Amniotic stem cell (primary cell): Measurements from ENCODE around the gene PQBP1.
"Not testable (repeated sequence)": the region's sequence is repeated elsewhere in the genome, so short reads cannot be mapped to it uniquely, and the experiment has no call there.

ENCODE experiments used
- DNase-seq: peaks from one replicate; lab custom pipeline; 2025; lab: John Stamatoyannopoulos, UW

The PQBP1 gene, protein sequence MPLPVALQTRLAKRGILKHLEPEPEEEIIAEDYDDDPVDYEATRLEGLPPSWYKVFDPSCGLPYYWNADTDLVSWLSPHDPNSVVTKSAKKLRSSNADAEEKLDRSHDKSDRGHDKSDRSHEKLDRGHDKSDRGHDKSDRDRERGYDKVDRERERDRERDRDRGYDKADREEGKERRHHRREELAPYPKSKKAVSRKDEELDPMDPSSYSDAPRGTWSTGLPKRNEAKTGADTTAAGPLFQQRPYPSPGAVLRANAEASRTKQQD

DNA sequence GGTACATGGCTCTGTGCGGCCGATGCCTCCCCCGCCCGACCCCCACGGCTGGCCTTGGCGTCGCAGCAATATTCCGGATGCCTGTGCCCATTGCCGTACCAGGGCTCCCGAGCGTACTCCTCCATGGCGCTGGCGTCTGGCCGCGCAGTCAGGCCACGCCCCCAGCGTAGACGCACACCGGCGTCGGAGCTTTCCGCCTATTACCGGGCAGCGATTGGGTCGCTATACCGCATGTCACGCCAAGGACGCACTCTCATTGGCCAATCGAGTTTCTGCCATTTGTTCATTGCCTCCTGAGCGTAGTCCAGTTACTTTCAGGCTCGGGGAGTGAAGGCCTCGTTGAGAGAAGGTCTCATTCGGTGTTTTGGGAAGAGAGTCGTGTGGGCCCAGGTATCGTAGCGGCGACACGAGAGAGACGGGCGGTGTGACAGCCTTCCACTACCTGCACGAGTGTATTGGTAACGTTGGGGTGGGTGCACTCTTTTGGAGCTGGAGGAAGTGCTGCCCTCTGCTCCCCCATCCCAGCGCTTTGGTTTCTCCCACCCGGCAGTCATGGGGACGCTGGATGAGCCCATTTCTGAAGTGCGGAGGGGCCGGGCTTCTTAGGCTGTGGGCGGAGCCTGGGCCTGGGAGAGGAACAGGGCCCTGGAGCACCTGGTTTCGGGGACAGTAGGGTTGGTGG is at the start of gene PQBP1, which contains the start of gene TIMM17B:
Gene PQBP1, plus strand, starts transcription at position 306 of the 682 bp plus-strand sequence. CDS start 580 bp downstream, outside the sequence.
Gene TIMM17B, minus strand, starts transcription at position 144 of the 682 bp plus-strand sequence. Its CDS starts 19 bp downstream, at position 125.
- peak; percentile 91 for DNase-seq

DNA sequence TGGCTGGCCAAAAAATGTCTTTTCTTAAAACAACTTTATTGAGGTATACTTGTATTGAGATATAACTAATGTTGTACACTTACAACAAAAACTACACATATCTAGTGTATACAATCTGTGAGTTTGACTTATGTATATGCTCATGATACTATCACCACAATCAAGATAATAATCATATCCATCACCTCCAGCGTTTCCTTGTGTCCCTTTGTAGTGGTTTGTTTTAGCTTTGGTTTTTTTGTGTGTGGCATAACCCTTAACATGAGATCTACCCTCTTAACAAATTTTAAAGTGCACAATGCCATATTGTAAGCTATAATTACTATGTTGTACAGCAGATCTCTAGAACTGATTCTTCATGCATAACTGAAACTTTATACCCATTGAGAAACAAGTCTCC is 48.9 kb upstream of the PQBP1 start:
- no peak for DNase-seq

DNA sequence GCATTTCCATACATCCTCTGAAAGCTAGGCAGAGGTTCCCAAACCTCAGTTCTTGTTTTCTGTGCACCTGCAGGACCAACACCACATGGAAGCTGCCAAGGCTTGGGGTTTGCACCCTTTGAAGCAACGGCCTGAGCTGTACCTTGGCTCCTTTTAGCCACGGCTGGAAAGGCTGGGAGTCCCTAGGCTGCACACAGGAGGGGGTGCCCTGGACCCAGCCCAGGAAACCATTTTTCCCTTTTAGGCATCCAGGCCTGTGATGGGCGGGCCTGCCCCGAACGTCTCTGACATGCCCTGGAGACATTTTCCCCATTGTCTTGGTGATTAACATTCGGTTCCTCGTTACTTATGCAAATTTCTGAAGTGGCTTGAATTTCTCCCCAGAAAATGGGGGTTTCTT is 44.9 kb upstream of the PQBP1 start:
- no peak for DNase-seq

DNA sequence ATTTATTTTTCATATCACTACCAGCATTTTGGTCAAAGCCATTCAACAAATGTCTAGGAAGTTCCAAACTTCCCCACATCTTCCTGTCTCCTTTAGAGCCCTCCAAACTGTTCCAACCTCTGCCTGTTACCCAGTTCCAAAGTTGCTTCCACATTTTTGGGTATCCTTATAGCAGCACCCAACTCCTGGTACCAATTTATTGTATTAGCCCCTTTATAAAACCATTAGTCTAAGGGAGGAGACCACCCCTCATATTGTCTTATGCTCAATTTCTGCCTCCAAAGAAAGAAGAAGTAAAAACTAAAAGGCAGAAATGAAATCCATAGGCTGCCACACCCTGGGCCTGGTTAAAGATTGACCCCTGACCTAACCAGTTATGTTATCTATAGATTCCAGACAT is 44.2 kb upstream of the PQBP1 start:
- DNase-seq = not testable (repeated sequence)

DNA sequence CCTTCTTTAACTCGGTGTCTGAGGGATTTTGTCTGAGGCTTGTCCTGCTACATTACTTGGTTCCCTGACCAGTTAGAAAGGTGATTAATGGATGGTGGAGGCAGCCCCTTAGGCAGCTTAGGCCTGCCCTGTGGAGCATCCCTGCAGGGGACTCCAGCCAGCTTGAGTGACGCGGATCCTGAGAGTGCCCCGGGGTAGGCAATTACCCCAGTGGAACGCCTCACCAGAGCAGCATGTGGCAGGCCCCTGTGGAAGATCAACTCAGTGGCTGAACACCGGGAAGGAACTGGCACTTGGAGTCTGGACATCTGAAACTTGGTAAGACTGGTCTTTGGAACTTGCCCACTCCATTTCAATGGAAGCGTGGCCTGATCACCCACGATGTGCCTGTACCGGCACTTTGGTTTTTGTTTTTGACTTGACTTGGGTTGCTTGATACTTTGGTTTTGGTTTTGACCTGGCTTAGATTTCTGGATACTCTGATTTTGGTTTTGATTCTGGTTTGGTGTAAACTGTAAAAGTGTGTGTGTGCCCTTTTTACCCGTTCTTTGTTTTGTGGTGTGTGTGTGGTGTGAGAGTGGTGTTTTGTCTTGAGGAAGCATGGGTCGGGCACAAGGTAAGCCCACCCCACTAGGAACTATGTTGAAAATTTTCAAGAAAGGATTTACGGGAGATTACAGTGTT is 43.5 kb upstream of the PQBP1 start:
- DNase-seq = not testable (repeated sequence)

DNA sequence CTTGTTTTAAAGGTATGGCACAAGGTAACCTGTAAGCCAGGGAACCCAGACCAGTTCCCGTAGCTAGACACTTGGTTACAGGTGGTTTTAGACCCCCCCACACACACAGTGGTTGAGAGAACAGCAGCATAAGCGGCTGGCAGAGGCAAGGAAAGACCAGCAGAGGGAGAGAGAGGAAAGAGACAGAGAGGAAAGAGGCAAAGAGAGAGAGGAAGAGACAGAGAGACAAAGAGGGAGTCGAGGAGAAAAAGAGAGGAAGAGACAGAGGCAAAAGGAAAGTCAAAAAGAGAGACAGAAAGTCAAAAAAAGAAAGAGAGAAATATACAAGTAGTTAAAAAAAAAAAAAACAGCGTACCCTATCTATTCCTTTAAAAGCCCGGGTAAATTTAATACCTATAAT is 42.8 kb upstream of the PQBP1 start:
- DNase-seq = no peak

DNA sequence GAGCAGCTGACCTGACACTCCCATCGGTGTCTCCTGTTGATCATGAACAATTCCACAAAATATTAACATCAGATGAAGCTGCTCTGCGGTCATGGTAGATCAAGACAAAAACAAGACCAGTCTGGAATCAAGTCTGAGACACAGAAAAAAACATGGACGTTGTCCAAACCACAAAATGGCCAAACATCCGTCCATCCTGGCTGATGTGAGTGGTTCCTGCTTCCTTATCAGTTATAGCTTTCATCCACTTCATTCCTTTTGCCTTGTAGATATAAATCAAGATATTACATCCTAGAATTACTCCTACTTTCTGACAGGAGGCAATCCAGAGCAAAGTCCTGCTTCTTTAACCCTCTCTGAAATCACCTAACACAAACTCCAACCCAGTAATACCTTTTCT is 33.5 kb upstream of the PQBP1 start:
- no peak for DNase-seq

DNA sequence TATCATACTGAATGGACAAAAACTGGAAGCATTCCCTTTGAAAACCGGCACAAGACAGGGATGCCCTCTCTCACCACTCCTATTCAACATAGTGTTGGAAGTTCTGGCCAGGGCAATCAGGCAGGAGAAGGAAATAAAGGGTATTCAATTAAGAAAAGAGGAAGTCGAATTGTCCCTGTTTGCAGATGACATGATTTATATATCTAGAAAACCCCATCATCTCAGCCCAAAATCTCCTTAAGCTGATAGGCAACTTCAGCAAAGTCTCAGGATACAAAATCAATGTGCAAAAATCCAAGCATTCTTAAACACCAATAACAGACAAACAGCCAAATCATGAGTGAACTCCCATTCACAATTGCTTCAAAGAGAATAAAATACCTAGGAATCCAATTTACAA is 25.7 kb upstream of the PQBP1 start:
- DNase-seq = not testable (repeated sequence)

DNA sequence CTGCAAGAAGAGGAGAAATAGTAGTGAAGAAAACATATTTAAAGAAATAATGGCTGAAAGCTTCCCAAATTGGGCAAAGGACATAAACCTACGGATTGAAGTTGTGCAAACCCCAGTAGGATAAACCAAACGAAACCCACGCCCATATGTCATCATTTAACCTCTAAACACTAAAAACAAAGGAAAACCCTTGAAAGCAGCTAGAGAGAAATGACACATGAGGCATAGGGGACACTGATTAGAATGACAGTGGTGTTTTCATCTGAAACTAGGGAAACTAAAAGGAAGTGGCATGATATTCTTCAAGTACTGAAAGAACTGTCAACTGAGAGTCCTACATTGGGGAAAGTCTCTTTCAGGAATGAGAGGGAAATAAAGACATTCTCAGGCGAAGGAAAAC is 20.8 kb upstream of the PQBP1 start:
- DNase-seq = not testable (repeated sequence)

DNA sequence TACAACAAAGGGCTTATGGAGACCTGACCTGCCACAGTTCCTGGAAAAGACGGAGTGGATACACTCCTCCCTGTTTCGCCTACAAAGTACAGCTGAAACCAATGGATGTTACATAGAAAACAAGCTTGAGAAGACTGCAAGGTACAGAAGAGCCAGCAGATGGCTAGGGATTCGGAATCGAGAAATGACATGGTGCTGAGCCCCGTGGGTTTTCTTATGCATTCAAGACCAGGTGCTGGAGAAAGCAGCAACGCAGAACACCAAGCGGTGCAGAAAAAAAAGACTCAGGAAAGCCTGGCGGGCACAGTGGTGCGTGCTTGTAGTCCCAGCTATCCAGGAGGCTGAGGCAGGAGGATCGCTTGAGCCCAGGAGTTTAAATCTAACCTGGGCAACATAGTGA is 14.0 kb upstream of the PQBP1 start:
- no peak for DNase-seq

DNA sequence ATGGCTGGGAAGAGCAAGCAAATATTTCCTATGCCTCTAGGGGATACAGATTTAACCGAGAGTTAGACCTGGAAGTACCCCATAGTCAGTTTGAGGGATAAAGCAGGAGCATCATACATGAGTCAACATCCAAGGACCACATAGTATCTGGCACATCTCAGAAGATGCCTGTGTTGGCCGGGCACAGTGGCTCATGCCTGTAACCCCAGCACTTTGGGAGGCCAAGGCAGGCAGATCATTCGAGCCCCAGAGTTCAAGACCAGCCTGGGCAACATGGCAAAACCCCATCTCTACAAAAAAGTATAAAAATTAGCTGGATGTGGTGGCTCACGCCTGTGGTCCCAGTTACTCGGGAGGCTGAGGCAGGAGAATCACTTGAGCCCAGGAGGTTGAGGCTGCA is 11.1 kb upstream of the PQBP1 start:
- not testable (repeated sequence) for DNase-seq

DNA sequence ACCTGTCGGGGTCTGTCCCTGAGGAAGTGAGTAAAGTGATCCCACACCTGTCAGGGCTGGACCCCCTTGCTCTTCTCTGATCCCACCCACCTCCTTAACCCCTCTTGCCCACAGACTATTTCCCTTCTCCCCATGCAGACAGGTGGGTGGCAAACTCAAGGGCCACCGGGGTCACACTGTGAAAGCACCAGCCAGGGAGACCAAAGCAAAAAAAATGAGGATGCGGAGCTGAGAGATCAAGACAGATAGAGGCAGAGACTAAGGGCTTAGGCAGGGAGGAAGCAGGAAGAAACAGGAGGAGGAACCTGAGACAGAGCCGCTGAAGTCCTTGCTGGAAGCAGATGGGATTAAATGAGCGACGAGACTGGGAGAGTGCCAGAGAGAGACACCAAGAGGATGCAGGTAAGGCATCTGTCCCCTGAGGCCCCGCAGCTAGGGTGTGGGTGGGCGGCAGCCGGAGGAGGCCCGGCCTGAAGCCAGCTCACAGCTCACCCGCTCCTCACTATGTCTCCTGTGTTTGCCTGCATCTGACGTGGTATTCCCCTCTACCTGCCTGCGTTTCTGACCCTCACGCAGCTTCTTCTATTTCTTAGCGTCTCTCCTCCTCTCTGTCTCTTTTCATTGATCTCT is 7.3 kb upstream of the PQBP1 start:
- no peak for DNase-seq

DNA sequence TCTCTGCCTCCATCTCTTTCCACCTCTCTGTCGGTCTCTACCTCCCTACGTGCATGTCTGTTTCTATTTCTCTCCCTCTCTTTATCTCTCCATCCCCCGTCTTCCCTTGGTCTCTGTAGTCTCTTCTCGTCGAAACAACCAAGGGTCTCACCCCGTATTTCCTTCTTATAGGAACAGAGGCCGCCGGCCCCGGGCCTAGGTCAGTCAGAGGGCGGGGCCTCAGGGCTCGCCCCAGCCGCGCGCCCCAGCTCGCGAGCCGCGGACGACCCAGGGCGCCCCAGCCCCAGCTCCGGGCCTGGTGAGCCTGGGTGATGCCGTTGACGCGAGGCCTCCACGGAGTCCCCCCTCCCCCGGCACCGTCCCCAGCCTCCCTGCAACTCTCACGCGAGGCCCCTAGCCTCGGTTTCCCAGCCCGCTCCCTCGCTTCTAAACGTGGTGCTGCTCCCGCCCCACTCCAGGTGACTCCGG is 6.8 kb upstream of the PQBP1 start:
- DNase-seq = no peak

DNA sequence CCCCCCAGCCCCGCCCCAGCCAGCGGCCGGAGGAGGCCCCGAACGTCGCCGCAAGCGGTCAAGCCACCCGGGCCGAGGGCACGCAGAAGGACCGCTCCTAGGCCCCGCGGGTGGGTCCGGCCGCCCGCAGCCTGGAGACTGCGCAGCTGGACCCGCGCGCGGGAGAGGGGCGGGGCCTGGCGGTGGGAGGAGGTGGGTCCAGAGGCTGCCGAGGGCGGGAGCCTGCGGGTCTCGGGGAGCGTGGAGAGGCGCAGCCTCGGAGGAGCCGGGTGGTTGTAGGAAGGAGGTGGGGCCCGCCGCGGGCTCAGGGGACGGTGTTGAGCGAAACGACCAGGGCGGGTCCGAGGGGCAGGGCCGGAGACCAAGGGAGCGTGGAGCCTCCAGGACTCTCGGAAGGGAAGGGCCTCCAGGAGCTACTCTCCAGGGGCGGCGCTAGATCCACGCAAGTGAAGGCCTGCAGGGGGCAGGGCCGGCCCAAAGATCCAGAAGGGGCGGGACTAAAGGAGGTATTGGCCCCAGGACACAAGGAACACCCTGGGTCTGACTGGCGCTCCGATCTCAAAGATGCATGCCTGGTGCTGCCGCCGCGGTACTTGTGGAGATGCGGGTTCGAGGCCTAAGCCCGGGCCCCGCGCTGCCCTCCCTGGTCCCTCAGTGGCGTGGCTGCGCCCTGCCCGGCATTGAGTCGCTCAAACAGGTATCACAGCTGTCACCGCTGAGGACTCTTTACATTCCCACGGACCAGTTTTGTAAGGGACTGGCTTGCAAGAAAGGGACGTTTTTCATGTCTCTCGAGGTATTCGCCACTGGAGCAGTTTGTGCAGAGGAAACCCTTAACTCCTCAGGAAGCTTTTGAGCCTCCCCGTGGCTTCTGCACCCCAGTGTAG is 6.1 kb upstream of the PQBP1 start:
- peak; percentile 61 for DNase-seq

DNA sequence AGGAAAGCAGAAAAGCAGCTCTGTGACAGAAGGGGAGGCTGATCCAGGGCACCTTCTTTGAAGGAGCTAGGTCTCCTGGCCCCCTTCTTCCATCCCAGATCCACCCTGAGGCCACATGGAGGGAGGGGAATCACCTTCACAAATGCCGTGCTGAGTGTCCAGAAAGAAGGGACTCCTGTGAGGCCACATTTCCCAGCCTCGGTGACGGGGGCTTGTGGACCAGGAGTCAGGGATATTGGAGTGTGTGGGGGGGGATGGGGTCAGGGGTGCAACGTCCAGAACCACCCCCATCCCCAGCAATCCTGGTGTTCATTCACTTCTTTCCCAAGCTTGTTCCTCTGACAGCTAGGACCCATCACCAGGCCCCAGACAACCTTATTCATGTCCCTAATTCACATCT is 4.8 kb upstream of the PQBP1 start:
- no peak for DNase-seq

DNA sequence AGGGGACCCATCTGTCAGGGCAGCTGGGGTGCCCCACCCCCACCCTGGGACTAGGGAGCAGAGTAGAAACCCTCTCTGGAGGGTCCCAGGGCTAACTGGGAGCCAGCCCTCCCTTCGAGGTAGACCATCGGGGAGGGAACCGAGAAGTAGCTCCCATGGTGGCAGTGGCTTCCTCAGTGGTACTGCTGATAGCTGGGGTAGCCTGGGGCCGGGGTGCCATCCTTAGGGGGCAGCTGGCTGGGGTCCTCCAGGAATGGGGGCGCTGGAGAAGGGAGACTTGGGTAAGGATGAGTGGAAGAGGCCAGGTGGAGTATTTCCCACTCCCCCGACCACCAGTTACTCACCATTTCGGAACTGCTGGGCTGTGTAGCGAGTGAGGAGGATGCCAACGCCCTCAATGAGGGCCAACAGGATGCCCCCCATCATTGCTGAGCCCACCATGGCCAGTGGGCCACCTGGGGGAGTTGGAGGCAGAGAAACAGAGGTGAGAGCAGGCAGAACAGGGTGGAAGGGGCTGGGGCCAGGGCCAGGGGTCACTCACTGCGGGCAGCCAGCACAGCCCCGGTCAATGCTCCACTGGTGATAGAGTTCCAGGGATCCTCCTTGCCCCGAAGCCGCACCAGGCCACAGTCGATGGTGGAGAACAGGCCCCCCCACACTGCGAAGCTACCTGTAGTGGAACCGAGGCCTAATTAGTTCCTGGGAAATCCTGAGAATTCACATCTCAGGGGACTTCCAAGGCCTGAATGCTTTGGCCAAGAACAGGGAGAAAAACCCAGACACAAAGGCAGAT is 4.0 kb upstream of the PQBP1 start:
- DNase-seq = no peak

DNA sequence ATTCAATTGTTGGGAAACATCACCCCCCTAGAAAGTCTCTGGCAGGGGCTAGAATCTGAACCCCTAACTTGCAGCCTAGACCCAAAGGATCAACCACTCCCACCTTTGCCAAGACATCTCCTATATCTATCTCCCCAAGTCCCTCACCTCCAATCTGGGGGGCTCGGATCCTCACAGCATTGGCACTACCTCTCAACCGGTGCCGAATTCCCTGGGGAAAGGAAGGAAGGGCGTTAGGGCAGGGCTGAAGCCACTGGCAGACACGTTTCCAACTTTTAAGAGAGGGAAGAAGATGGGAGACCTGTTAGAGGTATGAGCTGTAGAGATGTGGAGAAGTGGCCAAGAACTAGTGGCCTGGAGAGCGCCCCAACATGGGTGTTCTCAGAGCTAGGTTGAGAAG is 2.8 kb upstream of the PQBP1 start:
- no peak for DNase-seq

DNA sequence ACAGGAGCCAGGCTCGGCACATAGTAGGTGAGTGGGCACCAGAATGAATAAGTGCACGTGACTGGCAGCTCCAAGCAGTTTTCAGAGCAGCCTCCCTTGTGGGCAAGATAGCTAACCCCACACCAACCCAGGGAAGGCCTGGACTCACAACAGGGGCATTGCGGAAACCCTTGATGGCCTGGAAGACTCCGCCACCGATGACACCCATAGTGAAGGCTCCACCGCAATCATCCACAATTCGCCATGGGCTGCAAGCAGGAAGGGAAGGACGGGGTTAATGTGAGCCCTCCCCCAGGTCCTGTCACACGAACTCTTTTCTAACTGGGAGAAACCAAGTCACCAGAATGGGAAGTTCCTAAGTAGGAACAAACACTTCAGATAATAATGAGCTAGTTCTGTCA is 1.1 kb upstream of the PQBP1 start:
- DNase-seq = no peak

DNA sequence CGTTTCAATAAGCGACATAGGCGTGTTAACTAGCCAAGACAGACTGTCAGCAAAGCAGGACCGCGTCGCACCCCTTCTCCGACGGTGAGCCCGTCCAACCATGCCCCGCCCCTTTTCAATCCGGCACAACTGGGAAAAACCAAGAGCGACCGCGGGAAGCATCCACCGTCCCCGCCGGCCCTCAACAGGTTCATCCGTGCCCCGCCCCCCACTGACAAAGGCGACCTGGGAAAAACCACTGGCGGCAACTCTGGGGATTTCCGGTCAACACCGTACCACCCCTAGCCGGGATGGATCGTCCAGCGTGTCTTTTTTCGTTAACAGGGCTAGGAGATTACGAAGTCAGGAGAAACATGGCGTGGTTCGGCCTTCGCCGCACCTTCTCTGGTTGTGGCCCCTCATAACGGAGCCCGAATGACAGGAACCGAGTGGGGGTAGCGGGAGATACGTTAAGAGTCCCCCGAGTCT is 539 bp upstream of the PQBP1 start:
- peak; percentile 8 for DNase-seq

DNA sequence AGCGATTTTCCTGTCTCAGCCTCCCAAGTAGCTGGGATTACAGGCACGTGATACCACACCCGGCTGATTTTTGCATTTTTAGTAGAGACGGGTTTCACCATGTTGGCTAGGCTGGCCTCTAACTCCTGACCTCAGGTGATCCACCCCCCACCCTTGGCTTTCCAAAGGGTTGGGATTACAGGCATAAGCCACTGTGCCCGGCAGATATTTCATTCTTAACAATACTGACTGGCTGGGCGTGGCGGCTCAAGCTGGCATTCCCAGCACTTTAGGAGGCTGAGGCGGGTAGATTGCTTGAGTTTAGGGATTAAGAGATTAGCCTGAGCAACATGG is 1.3 kb downstream of the PQBP1 start:
- no peak for DNase-seq

DNA sequence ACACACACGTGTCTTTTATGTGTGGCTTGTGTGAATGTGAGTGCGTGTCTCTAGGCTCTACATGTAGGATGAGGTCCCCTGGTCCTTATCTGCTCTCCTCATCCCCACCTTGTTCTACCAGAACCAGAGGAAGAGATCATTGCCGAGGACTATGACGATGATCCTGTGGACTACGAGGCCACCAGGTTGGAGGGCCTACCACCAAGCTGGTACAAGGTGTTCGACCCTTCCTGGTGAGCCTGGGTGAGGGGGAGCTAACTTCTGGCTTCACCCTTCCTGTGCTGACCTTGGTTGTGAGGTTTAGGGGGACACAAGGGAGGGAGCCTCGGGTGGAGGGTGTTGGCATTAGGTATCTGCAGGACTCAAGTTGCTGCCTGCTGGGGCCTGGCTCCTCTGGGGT is 3.3 kb downstream of the PQBP1 start:
- no peak for DNase-seq
